HG03354 (cell line): ENCODE results near the gene FGD2.

Source experiments
- ATAC-seq: cut with Tn5 transposase; IDR thresholded peaks from one replicate; pipeline ENCODE4 v1.9.1; 2021; ENCODE audit warnings: mild to moderate bottlenecking; ENCODE audit not compliant: unreplicated experiment, poor library complexity, severe bottlenecking

FGD2 gene

GRCh38 chr6:37013516-37014491 is 8.3 kb downstream of the FGD2 start:
- no peak for ATAC-seq

- ATAC-seq, result no peak
Observed at GRCh38 chr6:37014667-37015066, 9.2 kb downstream of the FGD2 start.

DNA sequence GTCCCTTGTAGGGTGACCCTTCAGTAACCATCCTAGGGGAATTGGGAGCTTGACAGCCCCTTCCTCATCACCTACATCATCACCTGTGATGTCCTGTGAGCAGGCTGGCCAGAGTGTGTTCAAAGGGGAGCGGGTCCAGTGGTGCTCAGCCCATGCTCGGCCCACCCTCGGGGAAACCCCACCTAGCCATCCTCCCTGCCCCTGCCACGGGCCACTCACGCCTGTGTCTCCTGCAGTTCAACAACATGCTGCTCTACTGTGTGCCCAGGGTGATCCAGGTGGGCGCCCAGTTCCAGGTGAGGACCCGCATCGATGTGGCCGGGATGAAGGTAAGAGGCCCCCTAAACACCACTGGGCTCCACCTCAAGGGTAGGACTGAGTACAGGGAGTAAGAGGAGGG is 10.1 kb downstream of the FGD2 start:
- no peak for ATAC-seq

DNA sequence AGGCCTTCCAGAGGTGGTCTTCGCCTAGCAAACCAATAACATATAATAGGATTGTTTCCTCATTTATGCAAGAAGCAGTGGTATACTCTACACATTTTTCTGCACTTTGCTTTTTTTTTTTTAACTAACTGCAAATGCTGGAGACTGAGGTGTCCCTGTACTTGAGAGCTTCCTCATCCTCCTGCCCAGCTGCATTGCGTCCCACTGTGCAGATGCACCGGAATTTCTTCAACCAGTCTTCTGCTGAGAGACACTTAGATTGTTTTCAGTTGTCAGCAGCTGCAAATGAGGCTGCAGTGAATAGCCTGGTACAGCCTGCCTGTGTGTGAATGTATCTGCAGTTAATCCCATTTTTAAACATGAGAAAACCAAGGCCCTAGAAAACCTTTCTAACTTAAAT is 11.5 kb downstream of the FGD2 start:
- no peak for ATAC-seq

DNA sequence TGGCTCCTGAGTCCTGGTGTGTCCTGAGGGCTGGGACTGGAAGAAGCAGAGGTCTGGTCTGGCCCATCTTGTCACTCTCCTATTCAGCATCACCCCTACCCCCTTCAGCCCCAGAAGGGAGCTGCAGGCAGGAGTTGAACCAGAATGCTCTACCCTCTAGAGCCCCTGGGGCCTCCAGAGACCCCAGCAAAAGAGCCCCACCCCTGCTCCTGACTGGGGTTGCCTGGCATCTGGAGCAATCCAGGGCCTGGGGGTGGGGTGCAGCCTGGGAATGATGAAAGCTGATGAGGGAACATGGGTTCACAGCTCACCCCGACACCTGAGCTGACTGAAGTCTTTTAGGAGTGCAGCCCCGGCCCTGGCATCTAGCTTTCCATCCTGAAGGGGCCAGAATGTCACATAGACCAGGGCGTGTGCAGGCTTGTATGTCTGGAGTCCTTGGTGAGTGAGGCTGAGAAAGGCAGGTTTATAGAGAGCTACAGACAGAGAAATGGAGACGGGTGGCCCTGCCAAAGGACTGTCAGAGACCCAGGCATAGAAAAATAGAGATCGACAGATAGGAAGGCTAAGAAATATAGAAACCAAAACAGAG is 12.2 kb downstream of the FGD2 start:
- peak; percentile 14 for ATAC-seq

DNA sequence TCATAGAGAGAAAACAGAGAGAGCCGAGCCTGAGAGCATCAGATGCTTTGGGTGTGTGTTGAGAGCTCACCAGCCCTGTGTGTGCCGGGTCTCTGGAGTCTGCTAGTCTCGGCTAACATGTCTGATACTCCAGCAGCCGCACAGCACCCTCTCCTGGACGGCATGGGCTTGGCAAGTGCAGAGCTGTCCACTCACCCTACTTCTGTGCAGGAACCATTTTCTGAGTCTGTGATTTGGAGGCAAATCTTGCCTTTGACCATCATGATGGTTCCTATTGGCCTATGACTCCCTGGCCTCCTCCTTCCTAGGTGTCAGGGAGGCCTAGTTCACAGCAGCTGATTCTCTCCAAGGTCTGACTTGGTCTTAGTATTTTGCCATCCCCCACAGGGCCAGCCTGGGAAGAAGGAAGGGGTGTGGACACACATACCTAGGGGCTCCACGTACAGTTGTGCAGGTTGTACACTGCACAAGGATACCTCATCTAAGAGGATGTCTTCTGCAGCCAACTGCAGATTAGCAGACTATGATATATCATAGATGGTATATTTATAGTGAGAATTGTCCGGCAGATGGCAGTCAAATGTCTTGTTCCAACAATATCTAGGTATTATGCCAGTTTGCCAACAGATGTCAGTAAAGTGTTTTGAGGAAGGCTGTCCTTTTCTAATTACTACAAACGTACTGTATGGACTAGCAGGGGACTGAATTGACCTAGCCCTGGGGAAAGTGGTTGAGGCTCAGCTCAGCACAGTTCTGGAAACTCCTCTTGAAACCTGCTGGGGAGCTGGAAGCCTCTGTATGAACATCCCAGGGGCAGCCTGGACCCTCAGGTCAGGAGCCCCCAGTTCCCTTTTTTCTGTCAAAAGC is 13.0 kb downstream of the FGD2 start:
- ATAC-seq, result peak; percentile 92

DNA sequence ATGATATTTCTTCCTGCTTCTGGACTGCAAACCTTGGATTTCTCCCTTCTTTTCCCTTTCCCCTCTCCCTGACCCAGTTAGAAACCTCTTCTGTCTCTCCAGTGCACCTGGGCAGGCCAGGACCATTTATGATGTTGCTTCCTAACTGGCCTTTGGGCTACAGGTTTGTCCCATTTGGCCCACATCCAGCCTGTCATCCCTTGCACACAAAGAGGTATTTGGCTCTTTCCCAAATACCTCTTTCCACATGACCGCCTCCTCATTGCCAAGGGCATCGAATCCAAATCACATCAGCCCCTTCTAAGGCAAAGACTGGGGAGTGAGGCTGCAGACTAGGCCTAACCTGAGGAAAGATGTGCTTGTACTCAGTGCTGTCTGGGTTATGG is 13.6 kb downstream of the FGD2 start:
- no peak for ATAC-seq

DNA sequence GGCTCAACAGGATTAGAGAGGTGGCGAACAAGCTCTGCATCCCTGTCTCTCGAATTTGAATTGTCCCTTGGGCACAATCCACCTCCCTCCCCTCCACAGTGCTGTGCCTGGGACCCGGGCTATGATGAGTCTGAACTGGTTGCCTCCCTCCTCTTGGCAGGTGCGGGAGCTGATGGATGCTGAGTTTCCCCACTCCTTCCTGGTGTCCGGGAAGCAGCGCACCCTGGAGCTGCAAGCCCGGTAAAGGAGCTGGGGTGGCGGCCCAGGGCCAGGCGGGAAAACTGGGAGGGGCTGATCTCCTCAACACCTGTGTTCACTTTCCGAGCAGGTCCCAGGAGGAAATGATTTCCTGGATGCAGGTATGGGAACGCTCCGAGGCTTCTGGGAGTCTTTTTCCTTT is 14.9 kb downstream of the FGD2 start:
- no peak for ATAC-seq

GRCh38 chr6:37020812-37021211 is 15.4 kb downstream of the FGD2 start:
- no peak for ATAC-seq

- no peak for ATAC-seq
Observed at GRCh38 chr6:37021356-37022129, 16.1 kb downstream of the FGD2 start.

GRCh38 chr6:37022135-37022863 is 16.8 kb downstream of the FGD2 start:
- ATAC-seq, result no peak

GRCh38 chr6:37024656-37025337 is 19.3 kb downstream of the FGD2 start:
- no peak for ATAC-seq

GRCh38 chr6:37025621-37026466 is 20.4 kb downstream of the FGD2 start:
- no peak for ATAC-seq

- ATAC-seq, result no peak
Observed at GRCh38 chr6:37027036-37027720, 21.7 kb downstream of the FGD2 start.

- ATAC-seq, result no peak
Observed at GRCh38 chr6:37027811-37028469, 22.5 kb downstream of the FGD2 start.

DNA sequence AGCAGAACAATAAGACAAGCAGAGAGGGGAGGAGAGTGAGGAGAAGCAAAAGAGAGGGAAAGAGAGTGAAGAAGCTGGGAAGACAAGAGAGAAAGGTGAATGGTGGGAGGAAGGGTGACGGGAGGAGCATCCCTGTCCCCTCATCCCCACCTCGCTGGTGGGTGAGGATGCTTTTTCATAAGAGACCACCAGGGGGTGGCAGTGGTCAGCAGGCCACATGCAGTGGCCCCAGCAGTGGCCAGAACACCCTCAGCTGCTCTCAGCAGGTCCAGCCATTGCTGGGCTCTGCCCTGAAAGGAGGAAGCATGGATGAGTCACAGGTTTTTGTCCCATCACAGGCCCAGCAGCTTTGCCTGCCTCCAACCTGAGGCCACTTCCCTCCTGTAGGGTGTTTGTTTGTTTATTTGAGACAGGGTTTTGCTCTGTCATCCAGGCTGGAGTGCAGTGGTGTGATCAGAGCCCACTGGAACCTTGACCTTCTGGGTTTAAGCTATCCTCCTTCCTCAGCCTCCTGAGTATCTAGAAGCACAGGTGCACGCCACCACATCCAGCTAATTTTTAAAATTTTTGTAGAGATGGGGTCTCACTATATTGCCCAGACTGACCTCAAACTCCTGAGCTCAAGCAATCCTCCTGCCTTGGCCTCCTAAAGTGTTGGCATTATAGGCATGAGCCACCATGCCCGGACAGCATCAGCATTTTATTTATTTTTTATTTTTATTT is 24.0 kb downstream of the FGD2 start:
- no peak for ATAC-seq
